Gastrocnemius medialis (tissue), 4 donors: ENCODE measurements around the gene ADNP2.

Experiments used
- CTCF ChIP-seq, 5 experiments: fragments of 450-650 bp in 3 of 5; fragments of 200-600 bp in 2 of 5; sonication (generic) in 2 of 5; IDR thresholded peaks in 4 of 5; conservative IDR thresholded peaks in 1 of 5; 1 replicate in 4 of 5; 2 replicates in 1 of 5; pipeline ENCODE4 v1.5.1; 2016 to 2019; ENCODE audit warnings: antibody characterized with exemption in 5 of 5, mild to moderate bottlenecking in 3 of 5, moderate library complexity in 3 of 5
- POLR2A ChIP-seq, 2 donors: fragments of 450-650 bp; IDR thresholded peaks; one replicate each; pipeline ENCODE4 v1.6.1; 2017; ENCODE audit warnings: antibody characterized with exemption in 2 of 2, mild to moderate bottlenecking in 2 of 2, moderate library complexity in 2 of 2

GRCh38 chr18:80170395-80171053 lies 61.5 kb downstream of the ADNP2 start:
- TF ChIP-seq CTCF (IDR thresholded peaks at IDR 0.05 in 4 of 5, conservative IDR thresholded peaks at IDR 0.05 in 1 of 5) (no peak), POLR2A (IDR thresholded peaks at IDR 0.05) (no peak)
